Thymus (tissue), 11 donors: Measurements from ENCODE around the gene USP22. TPM values are rescaled to one million over a fixed set of nuclear protein-coding genes. Genes with fewer than 3 reads are reported as not detected.

Experiments used
- DNase-seq, 9 donors: peaks; one replicate each; pipeline ENCODE4 v3.0.0-alpha.2; 2013; ENCODE audit warnings: low spot score in 9 of 9, low read depth in 6 of 9, missing footprints in 1 of 9
- H3K27ac ChIP-seq, 2 donors: one replicate each; pipeline ENCODE4 v1.5.1; 2013; ENCODE audit warnings: control low read depth in 1 of 2, low read depth in 1 of 2, low read length in 1 of 2, mild to moderate bottlenecking in 1 of 2, moderate library complexity in 1 of 2
- H3K27me3 ChIP-seq, 2 donors: one replicate each; pipeline ENCODE4 v1.5.1; 2013; ENCODE audit warnings: low read length in 1 of 2; ENCODE audit not compliant: control insufficient read depth in 2 of 2, insufficient read depth in 1 of 2
- H3K36me3 ChIP-seq, 2 donors: one replicate each; pipeline ENCODE4 v1.5.1; 2013; ENCODE audit warnings: low read length in 1 of 2, mild to moderate bottlenecking in 1 of 2, moderate library complexity in 1 of 2; ENCODE audit not compliant: control insufficient read depth in 2 of 2, insufficient read depth in 2 of 2
- H3K4me1 ChIP-seq, 2 donors: one replicate each; pipeline ENCODE4 v1.5.1; 2013; ENCODE audit warnings: low read length in 2 of 2; ENCODE audit not compliant: control insufficient read depth in 2 of 2, insufficient read depth in 2 of 2
- H3K4me3 ChIP-seq, 2 donors: one replicate each; pipeline ENCODE4 v1.5.1; 2013; ENCODE audit warnings: low read length in 2 of 2, control low read depth in 1 of 2, mild to moderate bottlenecking in 1 of 2
- H3K9me3 ChIP-seq, 2 donors: one replicate each; pipeline ENCODE4 v1.5.1; 2013; ENCODE audit warnings: low read length in 1 of 2, mild to moderate bottlenecking in 1 of 2; ENCODE audit not compliant: control insufficient read depth in 2 of 2, insufficient read depth in 1 of 2
- WGBS: extraction: QIAGEN DNeasy Blood & Tissue Kit; methylation state at CpG from one replicate; pipeline ENCODE4 v1.1.7; 2013; 5-methylcytosine and 5-hydroxymethylcytosine counted together
- polyA plus RNA-seq: library from polyadenylated mRNA; stranded (reverse); fragments of 200-250 nt; gene quantifications from one replicate; pipeline ENCODE4 v1.2.3, GENCODE V29; 2013
- total RNA-seq: library from RNA; stranded (reverse); fragments of 120-200 nt; gene quantifications from one replicate; pipeline ENCODE4 v1.2.4, GENCODE V29; 2013
- donor health status: healthy.

The USP22 gene
- total and polyA plus RNA-seq, 2 donors: 52.5 to 74.2 TPM

DNA sequence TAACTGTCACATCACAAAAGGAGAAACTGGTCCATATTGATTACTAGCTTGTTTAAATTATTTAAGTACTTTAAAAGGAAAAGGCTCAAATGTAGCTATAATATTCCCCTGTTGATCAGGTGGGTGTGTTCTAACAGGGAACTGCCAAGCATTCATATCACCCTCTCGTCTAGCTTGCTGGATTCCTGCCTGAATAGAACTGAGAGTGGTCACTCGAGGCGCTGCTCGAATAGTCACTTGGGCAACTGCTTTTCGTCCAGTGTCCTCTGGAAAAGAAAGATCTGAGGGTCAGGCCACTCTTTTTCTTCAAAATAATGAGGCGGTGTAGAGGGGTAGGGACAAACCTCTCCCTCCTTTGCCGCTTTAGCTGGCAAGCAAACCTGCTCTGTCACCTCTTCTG, 36.4 kb upstream of the USP22 start:
- no peaks in the 10 kb centered on the region for H3K36me3 ChIP-seq
- WGBS: 95% methylated on average over 7 of the region's 7 CpGs
- no peaks in the 10 kb centered on the region for H3K27me3 ChIP-seq
- H3K27ac ChIP-seq: no peak overlapping the region
- DNase-seq: no peak
- H3K4me3 ChIP-seq: no peak overlapping the region
- no peaks in the 10 kb centered on the region for H3K9me3 ChIP-seq
- H3K4me1 ChIP-seq: no peaks in the 10 kb centered on the region

DNA sequence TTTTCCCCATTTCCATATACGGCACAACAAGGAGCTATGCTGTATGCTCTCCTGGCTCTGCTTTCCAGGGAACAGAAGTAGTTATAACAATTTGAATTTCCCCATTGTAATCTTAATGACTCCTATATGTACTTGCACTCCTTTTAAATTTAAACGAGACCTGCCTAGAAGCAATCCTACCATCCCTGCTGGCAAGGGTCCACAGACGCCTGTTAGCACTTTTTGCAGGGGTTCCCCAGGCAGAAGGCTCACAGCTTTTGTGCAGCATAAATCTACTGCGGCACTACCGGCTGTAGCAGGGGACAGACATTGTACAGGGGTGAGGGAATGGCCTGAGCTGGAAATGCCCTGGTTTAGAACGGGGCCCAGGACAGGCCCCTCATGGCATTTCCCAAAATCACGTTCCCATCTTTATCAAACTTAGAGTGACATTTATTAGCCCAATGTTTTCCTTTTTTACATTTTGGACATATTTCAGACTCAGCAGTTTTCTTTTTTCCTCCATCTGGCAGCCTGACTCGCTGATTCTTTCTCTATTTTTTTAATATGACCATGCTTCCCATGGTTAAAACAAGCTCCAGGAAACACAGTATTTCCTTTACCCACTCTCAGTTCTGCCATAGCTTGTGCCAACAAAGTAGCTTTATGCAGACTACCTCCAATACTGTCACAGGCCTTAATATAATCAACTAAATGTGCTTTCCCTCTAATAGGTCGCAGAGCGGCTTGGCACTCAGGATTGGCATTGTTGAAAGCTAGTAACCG, 35.4 kb upstream of the USP22 start:
- 65% methylated on average over 11 of the region's 11 CpGs for WGBS
- Histone ChIP-seq H3K27ac (no peak overlapping the region), H3K4me1 (no peaks in the 10 kb centered on the region), H3K4me3 (no peak overlapping the region), H3K27me3 (no peaks in the 10 kb centered on the region), H3K9me3 (no peaks in the 10 kb centered on the region), H3K36me3 (no peaks in the 10 kb centered on the region)
- DNase-seq: no peak

DNA sequence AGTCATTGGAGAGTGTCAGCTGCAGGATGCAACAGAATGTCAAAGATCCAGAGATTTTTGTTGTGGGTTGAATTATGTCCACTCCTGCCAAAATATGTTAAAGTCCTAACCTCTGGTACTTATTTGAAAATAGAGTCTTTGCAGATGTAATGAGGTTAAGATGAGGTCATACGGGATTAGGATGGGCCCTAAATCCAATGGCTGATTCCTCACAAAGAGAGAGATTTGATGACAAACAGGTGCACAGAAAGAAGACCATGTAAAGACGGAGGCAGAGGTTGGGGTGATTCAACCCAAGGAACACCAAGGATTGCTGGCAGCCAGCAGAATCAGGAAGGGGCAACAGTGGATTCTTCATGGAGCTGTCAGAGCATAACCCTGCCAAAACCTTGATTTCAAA, 34.5 kb upstream of the USP22 start:
- Histone ChIP-seq H3K9me3 (no peaks in the 10 kb centered on the region), H3K4me1 (no peaks in the 10 kb centered on the region), H3K27me3 (no peaks in the 10 kb centered on the region), H3K36me3 (no peaks in the 10 kb centered on the region), H3K4me3 (no peak overlapping the region), H3K27ac (no peak overlapping the region)
- WGBS: 96% methylated on average over 2 of the region's 2 CpGs
- DNase-seq: no peak

DNA sequence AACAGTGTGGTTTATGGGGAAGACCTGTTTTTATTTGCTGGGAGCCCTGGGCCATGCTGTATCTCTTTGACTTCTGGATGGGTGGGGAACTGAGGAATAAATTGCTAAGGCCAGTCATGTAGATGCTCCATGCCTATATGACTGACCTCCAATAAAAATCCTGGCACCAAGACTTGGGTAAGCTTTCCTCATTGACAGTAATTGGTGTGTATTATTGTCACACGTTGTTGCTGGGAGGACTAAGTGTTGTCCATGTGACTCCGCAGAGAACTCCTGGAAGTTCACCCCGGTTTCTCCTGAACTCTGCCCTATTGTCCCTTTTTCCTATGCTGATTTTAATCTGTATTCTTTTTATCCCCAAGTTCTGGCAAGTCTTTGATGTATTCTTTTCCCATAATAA, 33.4 kb upstream of the USP22 start:
- Histone ChIP-seq H3K36me3 (no peaks in the 10 kb centered on the region), H3K4me3 (no peak overlapping the region), H3K27me3 (no peaks in the 10 kb centered on the region), H3K27ac (no peak overlapping the region), H3K9me3 (no peaks in the 10 kb centered on the region), H3K4me1 (no peaks in the 10 kb centered on the region)
- DNase-seq: no peak
- WGBS: 95% methylated on average over 3 of the region's 3 CpGs

DNA sequence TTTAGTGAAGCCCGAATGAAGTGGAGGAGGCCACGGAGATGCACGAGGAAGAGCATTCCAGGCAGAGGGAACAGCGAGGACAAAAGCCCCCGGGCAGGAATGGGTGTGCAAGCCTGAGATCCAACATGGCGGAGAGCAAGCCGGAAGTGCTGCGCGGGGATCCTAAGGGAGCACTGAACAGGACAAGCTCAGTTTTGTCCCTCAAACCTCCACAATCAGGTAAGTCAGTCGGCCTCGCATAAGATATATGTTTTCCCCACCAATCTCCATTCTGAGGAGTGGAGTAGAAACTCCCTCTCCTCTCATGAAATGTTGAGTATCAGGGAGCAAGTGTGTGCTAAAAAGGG, 32.9 kb upstream of the USP22 start:
- 92% methylated on average over 11 of the region's 11 CpGs for WGBS
- no peaks in the 10 kb centered on the region for H3K27me3 ChIP-seq

DNA sequence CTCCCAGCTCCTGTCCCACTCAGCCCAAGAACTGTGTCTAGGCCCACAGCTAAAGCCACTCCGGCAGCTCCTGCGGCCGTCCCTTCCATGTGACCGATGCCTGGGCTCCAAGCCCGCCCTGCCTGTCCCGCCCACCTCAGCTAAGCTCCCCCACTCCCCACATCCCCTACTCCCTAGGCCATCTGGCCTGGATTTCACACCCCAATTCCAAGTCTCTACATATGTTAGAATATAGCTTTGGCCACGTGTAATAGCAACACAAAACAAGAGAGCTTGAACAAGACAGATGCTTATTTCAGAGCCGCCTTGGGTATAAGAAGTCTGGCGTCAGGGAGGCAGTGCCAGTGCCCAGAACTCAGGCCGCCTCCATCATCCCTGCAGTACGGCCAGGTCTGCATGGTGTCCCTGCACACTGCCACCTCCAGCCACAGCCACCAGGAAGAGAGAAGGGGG, 30.0 kb upstream of the USP22 start:
- Histone ChIP-seq H3K4me3 (no peak overlapping the region), H3K36me3 (no peaks in the 10 kb centered on the region), H3K27ac (no peak overlapping the region), H3K9me3 (no peaks in the 10 kb centered on the region), H3K27me3 (no peaks in the 10 kb centered on the region), H3K4me1 (no peaks in the 10 kb centered on the region)
- WGBS: 94% methylated on average over 11 of the region's 11 CpGs
- DNase-seq: no peak

More for the DNA sequence above, 32.9 kb upstream of the USP22 start:
- no peaks in the 10 kb centered on the region for H3K4me1 ChIP-seq
- H3K4me3 ChIP-seq: no peak overlapping the region
- H3K27ac ChIP-seq: no peak overlapping the region
- no peak for DNase-seq
- no peaks in the 10 kb centered on the region for H3K9me3 ChIP-seq
- no peaks in the 10 kb centered on the region for H3K36me3 ChIP-seq

DNA sequence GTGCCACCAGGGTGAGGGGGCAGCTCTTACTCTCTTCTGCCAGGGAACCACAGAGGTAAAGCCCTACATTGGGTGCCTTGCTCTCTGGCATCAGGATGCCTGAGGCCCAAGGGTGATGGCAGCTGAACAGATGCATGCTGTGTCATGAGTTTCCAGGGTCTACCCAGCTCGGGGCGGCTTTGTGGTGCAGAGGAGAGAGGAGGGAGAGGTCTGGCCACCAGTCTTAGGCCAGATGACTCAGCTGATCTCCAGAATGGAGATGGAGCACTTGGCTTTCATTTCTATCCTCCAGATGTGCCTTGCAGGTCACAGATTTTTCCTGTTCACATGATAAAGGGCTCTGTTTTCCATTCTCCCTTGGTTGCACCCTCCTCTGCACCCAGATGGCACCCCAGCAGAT, 23.6 kb upstream of the USP22 start:
- Histone ChIP-seq H3K36me3 (no peaks in the 10 kb centered on the region), H3K9me3 (no peaks in the 10 kb centered on the region), H3K4me3 (no peak overlapping the region), H3K4me1 (no peaks in the 10 kb centered on the region), H3K27me3 (no peaks in the 10 kb centered on the region), H3K27ac (no peak overlapping the region)
- DNase-seq: no peak
- 17% methylated on average over 2 of the region's 2 CpGs for WGBS

DNA sequence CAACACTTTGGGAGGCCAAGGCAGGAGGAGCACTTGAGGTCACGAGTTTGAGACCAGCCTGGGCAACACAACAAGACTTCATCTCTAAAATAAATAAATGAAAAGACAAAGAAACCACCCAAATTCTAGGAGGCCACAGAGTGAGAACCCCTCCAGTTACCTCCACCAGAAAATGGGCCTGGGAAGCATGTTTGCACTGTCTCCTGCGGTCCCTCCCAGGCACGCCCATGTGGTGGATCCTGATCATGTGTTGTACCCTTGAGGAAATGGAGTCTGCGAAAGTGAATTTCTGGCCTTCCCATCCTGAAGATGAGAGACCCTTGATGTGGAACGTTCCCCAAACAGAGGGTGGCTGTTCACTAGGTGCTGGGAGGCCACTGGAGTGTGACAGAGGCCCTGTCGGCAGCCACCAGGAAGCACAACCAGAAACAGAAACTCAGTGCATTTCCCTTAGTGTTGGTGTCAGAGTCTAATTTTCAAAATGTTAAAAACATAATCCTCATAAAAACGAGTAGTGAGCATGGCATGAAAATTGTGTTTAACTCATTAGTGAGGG, 19.2 kb upstream of the USP22 start:
- no peak overlapping the region for H3K4me3 ChIP-seq
- DNase-seq: no peak
- H3K4me1 ChIP-seq: no peaks in the 10 kb centered on the region
- H3K9me3 ChIP-seq: no peaks in the 10 kb centered on the region
- H3K27me3 ChIP-seq: no peaks in the 10 kb centered on the region
- no peak overlapping the region for H3K27ac ChIP-seq
- H3K36me3 ChIP-seq: no peaks in the 10 kb centered on the region
- 75% methylated on average over 7 of the region's 7 CpGs for WGBS

DNA sequence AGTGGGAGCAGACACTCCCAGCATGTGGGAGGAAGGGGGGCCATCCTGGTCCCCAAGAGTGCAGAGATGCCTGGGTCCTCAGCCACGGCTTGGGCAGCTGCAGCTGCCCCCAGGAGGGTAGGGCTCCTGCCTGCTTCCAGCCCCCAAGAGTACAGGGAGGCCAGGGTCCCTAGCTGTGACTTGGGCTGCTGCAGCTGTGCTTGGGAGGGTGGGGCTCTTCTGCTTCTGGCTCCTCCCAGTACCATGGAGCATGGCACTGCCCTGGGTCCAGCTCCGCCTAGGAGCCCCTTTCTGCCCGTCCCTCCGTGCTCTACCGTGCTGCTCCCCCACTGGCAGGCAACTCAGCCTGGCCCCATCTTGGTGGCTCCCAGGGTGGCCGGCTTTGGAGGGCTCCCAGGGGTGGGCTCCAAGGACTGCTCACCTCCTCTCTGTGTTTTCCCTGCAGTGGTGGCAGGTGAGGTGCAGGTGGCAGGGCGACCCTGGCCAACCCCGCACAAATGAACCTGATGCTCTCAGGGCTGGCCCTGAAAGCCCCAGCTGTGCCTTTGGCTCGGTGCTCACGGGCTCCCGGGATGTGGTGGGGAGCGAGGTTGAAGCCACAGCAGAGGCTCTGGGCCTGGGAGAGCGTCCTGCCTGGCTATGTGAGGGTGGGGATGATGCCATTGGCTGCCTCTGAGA, 18.5 kb upstream of the USP22 start:
- H3K9me3 ChIP-seq: no peaks in the 10 kb centered on the region
- no peak overlapping the region for H3K4me3 ChIP-seq
- H3K36me3 ChIP-seq: no peaks in the 10 kb centered on the region
- H3K4me1 ChIP-seq: no peaks in the 10 kb centered on the region
- no peak overlapping the region for H3K27ac ChIP-seq
- no peak for DNase-seq
- 91% methylated on average over 13 of the region's 13 CpGs for WGBS
- no peaks in the 10 kb centered on the region for H3K27me3 ChIP-seq
